PC-3 (cell line): ENCODE data around the gene JADE1. TPM values are rescaled to one million over a fixed set of nuclear protein-coding genes. Genes with fewer than 3 reads are reported as not detected.

Source experiments
- ATAC-seq: fragments of 200-7000 bp; cut with Tn5 transposase; 2 replicates; pipeline ENCODE4 v1.9.1; 2020; ENCODE audit warnings: mild to moderate bottlenecking, moderate library complexity
- BruUV-seq: library from RNA; stranded (reverse); fragments of 400-500 nt; replicated peaks from 2 replicates; lab custom pipeline; 2021; lab: Mats Ljungman, UMichigan
- CTCF ChIA-PET: fragments of 300-600 bp; sonication (Branson Sonifier 250); formaldehyde crosslinking; loops from one replicate; lab custom pipeline; 2022; ENCODE audit warnings: antibody characterized with exemption; lab: Charles Lee
- POLR2A ChIA-PET: fragments of 300-600 bp; sonication (Branson Sonifier 250); formaldehyde crosslinking; loops from one replicate; lab custom pipeline; 2022; ENCODE audit warnings: antibody characterized with exemption; ENCODE audit not compliant: unreplicated experiment; lab: Charles Lee
- DNase-seq: peaks from one replicate; pipeline ENCODE4 v3.0.0-alpha.2; 2015
- H2AFZ ChIP-seq: fragments of 300-600 bp; sonication (generic); 2 replicates; pipeline ENCODE4 v1.6.0; 2016; ENCODE audit warnings: antibody characterized with exemption, low read length
- H3F3A ChIP-seq: fragments of 300-600 bp; sonication (generic); one replicate; pipeline ENCODE4 v1.6.0; 2017; ENCODE audit warnings: antibody characterized with exemption, low read length, control low read depth, mild to moderate bottlenecking; ENCODE audit not compliant: unreplicated experiment
- H3K27ac ChIP-seq: fragments of 300-600 bp; sonication (generic); 2 replicates; pipeline ENCODE4 v1.5.1; 2016; ENCODE audit warnings: mild to moderate bottlenecking, low read length
- H3K27me3 ChIP-seq: fragments of 300-600 bp; sonication (generic); 2 replicates; pipeline ENCODE4 v1.6.1; 2016; ENCODE audit warnings: low read length, mixed read lengths
- H3K36me3 ChIP-seq: fragments of 300-600 bp; sonication (generic); 2 replicates; pipeline ENCODE4 v1.6.1; 2016; ENCODE audit warnings: low read depth, mixed run types, low read length, mixed read lengths
- H3K4me1 ChIP-seq: fragments of 300-600 bp; sonication (generic); 2 replicates; pipeline ENCODE4 v1.5.1; 2016; ENCODE audit warnings: low read length; ENCODE audit not compliant: insufficient read depth
- H3K4me2 ChIP-seq: fragments of 300-600 bp; sonication (generic); 2 replicates; pipeline ENCODE4 v1.6.0; 2016; ENCODE audit warnings: low read length
- H3K4me3 ChIP-seq: fragments of 300-600 bp; sonication (generic); 2 replicates; pipeline ENCODE4 v1.5.1; 2016; ENCODE audit warnings: mild to moderate bottlenecking, low read length, mixed read lengths
- H3K79me2 ChIP-seq: fragments of 300-600 bp; sonication (generic); 2 replicates; pipeline ENCODE4 v1.6.1; 2017; ENCODE audit warnings: low read length, mixed read lengths
- H3K9ac ChIP-seq: fragments of 300-600 bp; sonication (generic); 2 replicates; pipeline ENCODE4 v1.6.0; 2016; ENCODE audit warnings: mild to moderate bottlenecking, low read length
- H3K9me2 ChIP-seq: fragments of 300-600 bp; sonication (generic); replicated peaks from 2 replicates; pipeline ENCODE4 v1.6.1; 2016; ENCODE audit warnings: mixed run types, low read length, mixed read lengths
- H3K9me3 ChIP-seq: fragments of 300-600 bp; sonication (generic); 2 replicates; pipeline ENCODE4 v1.6.1; 2016; ENCODE audit warnings: low read length, mixed read lengths
- H4K20me1 ChIP-seq: fragments of 300-600 bp; sonication (generic); 2 replicates; pipeline ENCODE4 v1.6.1; 2016; ENCODE audit warnings: low read length, mixed read lengths
- EZH2 ChIP-seq: fragments of 300-600 bp; sonication (generic); IDR thresholded peaks from one replicate; pipeline ENCODE4 v1.6.1; 2017; ENCODE audit warnings: antibody characterized with exemption, mild to moderate bottlenecking, low read length; ENCODE audit not compliant: unreplicated experiment
- EZH2phosphoT487 ChIP-seq: fragments of 300-600 bp; sonication (generic); IDR thresholded peaks from 2 replicates; pipeline ENCODE4 v1.6.1; 2018; ENCODE audit warnings: mild to moderate bottlenecking, antibody characterized with exemption, low read length, borderline replicate concordance
- intact Hi-C: fragments of 100-400 bp; cut with micrococcal nuclease; formaldehyde crosslinking; loops from 2 replicates; pipeline ENCODE4 v1.9.0; 2023
- total RNA-seq: library from RNA; depleted of rRNA; stranded (reverse); fragments of >200 nt; gene quantifications from 2 replicates; pipeline ENCODE4 v1.2.3, GENCODE V29; 2014
- TF ChIP-seq, protein P1 (sequence below): fragments of 300-600 bp; sonication (generic); conservative IDR thresholded peaks from 2 replicates; pipeline ENCODE4 v1.5.1; 2017; ENCODE audit warnings: antibody characterized with exemption, low read depth, mild to moderate bottlenecking, low read length

Gene JADE1
- total RNA-seq, 1 experiment from 2014 or later, result 10.8 TPM

DNA sequence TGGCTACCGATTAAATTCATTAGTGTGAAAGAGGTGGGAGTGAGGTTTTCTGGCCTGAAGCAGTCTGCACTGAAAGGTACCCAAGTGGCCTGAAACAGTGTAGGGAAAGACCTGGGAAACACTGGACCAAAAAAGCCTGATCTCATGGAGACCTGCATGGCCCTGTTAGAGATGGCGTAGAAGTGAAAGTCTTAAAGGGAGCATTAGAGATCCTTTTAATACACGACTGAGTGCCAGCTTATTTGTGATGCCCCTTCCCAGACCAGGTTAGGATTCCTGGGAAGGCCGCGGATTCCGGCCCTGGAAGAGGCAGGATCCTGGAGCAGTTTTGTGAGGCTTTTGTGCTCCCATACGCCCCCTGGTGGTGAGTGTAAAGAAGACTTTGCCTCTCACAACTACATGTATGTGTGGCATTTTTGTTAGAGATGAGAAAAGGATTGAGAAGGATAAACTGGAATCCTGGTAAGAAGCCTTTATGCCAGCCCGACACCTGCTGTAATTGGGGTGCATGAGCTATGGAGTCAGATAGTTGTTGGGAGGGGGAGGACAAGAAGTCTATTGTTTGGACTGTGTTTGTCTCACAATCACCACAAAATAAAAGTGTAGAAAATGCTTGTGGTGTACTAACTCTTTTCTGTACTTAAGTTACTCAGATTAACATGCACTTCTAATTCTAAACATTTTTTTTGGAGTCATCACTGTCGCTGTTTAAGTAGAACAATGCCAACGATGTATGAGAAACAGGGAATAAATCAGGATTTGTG, 54.0 kb downstream of the JADE1 start:
- CTCF ChIA-PET, result no interaction called here
- no peaks in the 10 kb centered on the region for H3K79me2 ChIP-seq
- H3K36me3 ChIP-seq, result no peaks in the 10 kb centered on the region; the same call in 1 of the 2 replicates
- no peak overlapping the region for H3K27ac ChIP-seq
- BruUV-seq, result no TSS peak
- ATAC-seq (peak; percentile 83), DNase-seq (peak; percentile 64)
- TF ChIP-seq EZH2phosphoT487 (no peak), EZH2 (no peak)
- TF ChIP-seq, protein P1, sequence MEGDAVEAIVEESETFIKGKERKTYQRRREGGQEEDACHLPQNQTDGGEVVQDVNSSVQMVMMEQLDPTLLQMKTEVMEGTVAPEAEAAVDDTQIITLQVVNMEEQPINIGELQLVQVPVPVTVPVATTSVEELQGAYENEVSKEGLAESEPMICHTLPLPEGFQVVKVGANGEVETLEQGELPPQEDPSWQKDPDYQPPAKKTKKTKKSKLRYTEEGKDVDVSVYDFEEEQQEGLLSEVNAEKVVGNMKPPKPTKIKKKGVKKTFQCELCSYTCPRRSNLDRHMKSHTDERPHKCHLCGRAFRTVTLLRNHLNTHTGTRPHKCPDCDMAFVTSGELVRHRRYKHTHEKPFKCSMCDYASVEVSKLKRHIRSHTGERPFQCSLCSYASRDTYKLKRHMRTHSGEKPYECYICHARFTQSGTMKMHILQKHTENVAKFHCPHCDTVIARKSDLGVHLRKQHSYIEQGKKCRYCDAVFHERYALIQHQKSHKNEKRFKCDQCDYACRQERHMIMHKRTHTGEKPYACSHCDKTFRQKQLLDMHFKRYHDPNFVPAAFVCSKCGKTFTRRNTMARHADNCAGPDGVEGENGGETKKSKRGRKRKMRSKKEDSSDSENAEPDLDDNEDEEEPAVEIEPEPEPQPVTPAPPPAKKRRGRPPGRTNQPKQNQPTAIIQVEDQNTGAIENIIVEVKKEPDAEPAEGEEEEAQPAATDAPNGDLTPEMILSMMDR, result peak; percentile 77
- intact Hi-C loops, result loop anchor here (1.0 to 5.0 kb wide), 4 partner anchors 50 to 673 kb away; no protein-coding TSS in a partner anchor
- no peak overlapping the region for H3K4me2 ChIP-seq
- H3K9me3 ChIP-seq, result no peaks in the 10 kb centered on the region
- POLR2A ChIA-PET, result no interaction called here
- no peak overlapping the region for H3K9ac ChIP-seq
- H3K27me3 ChIP-seq, result no peaks in the 10 kb centered on the region
- H3K9me2 ChIP-seq, result no peaks in the 10 kb centered on the region
- H2AFZ ChIP-seq, result no peak overlapping the region
- H3K4me3 ChIP-seq, result no peak overlapping the region
- H4K20me1 ChIP-seq, result no peaks in the 10 kb centered on the region
- H3K4me1 ChIP-seq, result no peaks in the 10 kb centered on the region
- no peaks in the 10 kb centered on the region for H3F3A ChIP-seq

DNA sequence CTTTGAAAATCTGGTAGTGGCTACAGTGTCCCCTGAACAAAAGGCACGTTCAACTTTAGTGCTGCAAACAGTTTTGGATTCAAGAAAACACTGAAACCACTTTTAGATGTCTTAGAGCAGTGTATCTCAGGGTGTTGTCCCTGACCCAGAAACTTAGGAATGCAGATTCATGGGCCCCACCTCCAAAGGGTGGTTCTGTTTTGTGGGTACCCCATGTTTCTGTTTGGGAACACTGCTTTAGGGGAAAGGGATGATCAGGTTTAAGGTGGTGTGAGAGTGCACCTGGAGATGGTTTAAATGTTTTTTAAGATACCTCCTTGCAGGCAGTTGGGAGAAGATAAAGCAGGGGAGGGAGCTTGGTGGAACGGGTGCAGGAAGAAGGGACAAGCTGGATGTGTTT, 55.6 kb downstream of the JADE1 start:
- H3K4me1 ChIP-seq, result no peaks in the 10 kb centered on the region
- no TSS peak for BruUV-seq
- CTCF ChIA-PET, result no interaction called here
- H3K79me2 ChIP-seq, result no peaks in the 10 kb centered on the region
- H4K20me1 ChIP-seq, result no peaks in the 10 kb centered on the region
- H3K9me3 ChIP-seq, result no peaks in the 10 kb centered on the region
- no peaks in the 10 kb centered on the region for H3K9me2 ChIP-seq
- no peaks in the 10 kb centered on the region for H3K27me3 ChIP-seq
- DNase-seq, result no peak
- POLR2A ChIA-PET, result no interaction called here
- ATAC-seq, result no peak
- H3K4me3 ChIP-seq, result no peak overlapping the region
- no peaks in the 10 kb centered on the region for H3F3A ChIP-seq
- H3K4me2 ChIP-seq, result no peak overlapping the region
- no peak overlapping the region for H3K9ac ChIP-seq
- intact Hi-C loops, result no loop called here
- H2AFZ ChIP-seq, result no peak overlapping the region
- no peak overlapping the region for H3K27ac ChIP-seq
- no peaks in the 10 kb centered on the region; the same call in 1 of the 2 replicates for H3K36me3 ChIP-seq
- TF ChIP-seq, protein P1, result no peak
- TF ChIP-seq EZH2phosphoT487, result no peak
- no peak for TF ChIP-seq EZH2

- Histone ChIP-seq H3K27me3 (no peaks in the 10 kb centered on the region), H2AFZ (no peak overlapping the region), H3K4me1 (no peaks in the 10 kb centered on the region), H3K79me2 (no peaks in the 10 kb centered on the region), H3F3A (no peaks in the 10 kb centered on the region), H3K4me3 (no peak overlapping the region), H3K36me3 (peaks cover under 1% of the 10 kb centered on the region; the same call in 1 of the 2 replicates), H3K4me2 (no peak overlapping the region), H4K20me1 (no peaks in the 10 kb centered on the region), H3K9me2 (no peaks in the 10 kb centered on the region), H3K9me3 (no peaks in the 10 kb centered on the region), H3K9ac (no peak overlapping the region), H3K27ac (no peak overlapping the region)
- TF ChIP-seq, protein P1, result no peak
- TF ChIP-seq EZH2phosphoT487 (no peak), EZH2 (no peak)
- no TSS peak for BruUV-seq
- DNase-seq (no peak), ATAC-seq (no peak)
- ChIA-PET POLR2A (no interaction called here), CTCF (no interaction called here)
- intact Hi-C loops, result no loop called here
Measured at GRCh38 chr4:128866269-128866668, 56.8 kb downstream of the JADE1 start.
